ENCODE data around the gene CPN2.

DNA sequence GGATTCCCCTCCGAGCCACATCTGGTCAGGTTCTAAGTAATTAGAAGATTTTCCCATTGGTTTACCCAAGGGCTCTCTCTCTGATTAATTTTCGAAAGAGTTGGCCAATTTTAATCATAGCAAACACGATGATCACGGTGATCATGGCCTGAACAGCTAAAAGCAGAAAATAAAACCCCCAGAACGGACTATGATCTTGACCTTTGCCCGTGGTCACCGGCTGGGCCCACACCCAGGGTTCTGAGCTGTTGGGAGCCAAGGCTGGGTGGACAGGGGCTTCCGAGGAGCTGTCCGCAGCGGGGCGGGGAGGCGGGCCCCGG is 45.4 kb upstream of the CPN2 start:
- TF ChIP-seq, protein P1, sequence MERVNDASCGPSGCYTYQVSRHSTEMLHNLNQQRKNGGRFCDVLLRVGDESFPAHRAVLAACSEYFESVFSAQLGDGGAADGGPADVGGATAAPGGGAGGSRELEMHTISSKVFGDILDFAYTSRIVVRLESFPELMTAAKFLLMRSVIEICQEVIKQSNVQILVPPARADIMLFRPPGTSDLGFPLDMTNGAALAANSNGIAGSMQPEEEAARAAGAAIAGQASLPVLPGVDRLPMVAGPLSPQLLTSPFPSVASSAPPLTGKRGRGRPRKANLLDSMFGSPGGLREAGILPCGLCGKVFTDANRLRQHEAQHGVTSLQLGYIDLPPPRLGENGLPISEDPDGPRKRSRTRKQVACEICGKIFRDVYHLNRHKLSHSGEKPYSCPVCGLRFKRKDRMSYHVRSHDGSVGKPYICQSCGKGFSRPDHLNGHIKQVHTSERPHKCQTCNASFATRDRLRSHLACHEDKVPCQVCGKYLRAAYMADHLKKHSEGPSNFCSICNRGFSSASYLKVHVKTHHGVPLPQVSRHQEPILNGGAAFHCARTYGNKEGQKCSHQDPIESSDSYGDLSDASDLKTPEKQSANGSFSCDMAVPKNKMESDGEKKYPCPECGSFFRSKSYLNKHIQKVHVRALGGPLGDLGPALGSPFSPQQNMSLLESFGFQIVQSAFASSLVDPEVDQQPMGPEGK (CRISPR knock-in tag; IDR thresholded peaks at IDR 0.05; ENCODE audit: borderline replicate concordance) = no peak
- TF ChIP-seq BACH2 (CRISPR knock-in tag; IDR thresholded peaks at IDR 0.05; ENCODE audit: borderline replicate concordance) (no peak), ZFP30 (CRISPR knock-in tag; IDR thresholded peaks at IDR 0.05) (no peak)
- TF ChIP-seq, protein P2, sequence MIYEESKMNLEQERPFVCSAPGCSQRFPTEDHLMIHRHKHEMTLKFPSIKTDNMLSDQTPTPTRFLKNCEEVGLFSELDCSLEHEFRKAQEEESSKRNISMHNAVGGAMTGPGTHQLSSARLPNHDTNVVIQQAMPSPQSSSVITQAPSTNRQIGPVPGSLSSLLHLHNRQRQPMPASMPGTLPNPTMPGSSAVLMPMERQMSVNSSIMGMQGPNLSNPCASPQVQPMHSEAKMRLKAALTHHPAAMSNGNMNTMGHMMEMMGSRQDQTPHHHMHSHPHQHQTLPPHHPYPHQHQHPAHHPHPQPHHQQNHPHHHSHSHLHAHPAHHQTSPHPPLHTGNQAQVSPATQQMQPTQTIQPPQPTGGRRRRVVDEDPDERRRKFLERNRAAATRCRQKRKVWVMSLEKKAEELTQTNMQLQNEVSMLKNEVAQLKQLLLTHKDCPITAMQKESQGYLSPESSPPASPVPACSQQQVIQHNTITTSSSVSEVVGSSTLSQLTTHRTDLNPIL (CRISPR knock-in tag; IDR thresholded peaks at IDR 0.05; ENCODE audit: low read depth) = no peak
